NCI-H2227 treated with DMSO at 0.1 percent for 48 hours (cell line): Measurements from ENCODE around the gene NLRC3.

Experiments
- DNase-seq: peaks from one replicate; lab custom pipeline; 2025; lab: John Stamatoyannopoulos, UW

NLRC3 gene

DNA sequence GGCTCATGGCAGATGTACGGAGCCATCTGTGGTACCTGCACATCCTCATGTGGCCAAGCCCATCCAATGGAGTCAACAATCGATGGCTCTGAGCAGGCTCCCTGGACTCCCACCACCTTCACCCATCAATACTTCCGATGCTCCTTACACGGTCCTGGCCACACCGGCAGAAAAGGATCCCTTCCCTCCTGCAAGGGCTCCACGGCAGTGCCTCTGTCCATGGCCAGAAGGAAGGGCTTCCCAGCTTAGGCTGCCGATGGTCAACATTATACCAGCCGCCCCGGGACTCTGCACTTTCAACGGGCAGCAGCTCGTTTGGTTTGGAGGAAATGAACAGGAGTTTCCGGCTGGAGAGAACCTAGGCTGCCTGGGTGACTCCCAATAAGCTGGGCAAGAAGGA is 21.0 kb upstream of the NLRC3 start:
- DNase-seq, result no peak

DNA sequence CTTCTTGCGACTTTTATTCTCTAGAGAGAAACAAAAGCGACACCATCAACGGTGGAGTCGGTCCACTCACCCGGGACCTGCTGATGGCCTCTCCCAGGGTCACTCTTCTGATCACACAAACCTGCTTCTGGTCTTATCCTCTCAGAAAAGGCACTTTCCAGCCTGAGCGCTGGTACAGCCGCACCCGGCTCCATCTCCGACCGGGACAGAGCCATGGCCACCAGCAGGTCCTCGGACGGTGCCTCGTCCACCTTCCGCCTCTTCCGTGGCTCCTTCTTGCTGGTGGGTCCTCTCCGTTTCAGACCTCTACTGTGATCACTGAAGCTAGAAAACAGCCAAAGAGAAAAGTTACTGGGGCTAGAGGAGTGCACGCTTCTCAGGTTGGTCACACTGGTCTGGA is 20.5 kb upstream of the NLRC3 start:
- DNase-seq, result no peak

DNA sequence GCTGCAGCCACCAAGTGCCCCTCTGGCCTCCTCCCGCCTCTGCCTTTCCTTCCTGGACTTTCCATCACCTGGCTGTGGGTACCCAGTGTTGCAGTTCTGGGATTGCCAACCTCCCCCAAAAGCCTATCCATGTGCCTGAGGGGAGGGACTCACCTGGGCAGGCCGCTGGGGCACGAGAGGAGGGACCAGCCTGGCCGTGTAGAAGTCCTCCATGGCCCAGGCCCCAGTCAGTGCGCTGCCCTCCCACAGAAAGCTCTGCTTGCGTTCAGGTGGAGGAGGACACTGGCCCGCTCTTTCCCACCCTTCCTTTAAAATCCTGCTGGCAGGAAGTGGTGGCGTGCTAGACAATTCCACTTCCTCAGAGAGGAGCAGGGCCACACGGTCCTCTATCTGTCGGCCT is 20.0 kb upstream of the NLRC3 start:
- DNase-seq, result no peak

DNA sequence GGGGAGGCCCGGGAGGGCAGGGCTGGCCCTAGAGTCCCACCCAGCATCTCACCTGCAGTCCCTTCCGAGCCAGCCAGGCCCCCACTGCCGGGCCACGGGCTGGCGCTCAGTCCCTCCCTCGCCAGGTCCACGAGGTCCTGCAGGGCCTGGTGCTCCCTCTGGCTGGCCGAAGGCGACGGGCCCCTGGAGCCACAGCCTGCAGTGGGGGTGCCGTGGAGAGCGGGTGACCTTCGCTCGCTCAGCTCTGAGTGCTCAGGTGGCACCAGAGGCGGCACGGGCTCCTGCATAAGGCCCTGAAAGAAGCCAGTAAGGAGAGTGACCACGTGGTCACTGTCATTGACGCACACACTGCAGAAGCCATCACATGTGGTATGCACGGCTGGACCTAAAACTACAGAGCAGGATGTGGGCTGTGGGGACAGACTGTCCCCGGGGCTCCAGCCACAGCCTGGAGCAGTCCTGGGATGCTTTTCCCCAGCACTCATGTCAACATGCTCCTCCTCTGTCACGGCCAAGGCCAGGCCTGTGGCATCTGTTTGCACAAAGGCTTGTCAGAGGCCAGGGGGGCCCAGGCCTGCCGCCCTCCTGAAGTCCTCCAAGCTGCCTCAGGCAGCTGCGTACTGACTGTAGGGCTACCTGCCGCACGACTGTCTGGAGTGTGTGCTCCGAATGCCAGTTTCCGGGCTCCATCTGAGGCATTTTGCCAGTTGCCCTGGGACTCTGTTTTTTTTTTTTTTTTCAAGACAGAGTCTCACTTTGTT is 19.1 kb upstream of the NLRC3 start:
- no peak for DNase-seq

DNA sequence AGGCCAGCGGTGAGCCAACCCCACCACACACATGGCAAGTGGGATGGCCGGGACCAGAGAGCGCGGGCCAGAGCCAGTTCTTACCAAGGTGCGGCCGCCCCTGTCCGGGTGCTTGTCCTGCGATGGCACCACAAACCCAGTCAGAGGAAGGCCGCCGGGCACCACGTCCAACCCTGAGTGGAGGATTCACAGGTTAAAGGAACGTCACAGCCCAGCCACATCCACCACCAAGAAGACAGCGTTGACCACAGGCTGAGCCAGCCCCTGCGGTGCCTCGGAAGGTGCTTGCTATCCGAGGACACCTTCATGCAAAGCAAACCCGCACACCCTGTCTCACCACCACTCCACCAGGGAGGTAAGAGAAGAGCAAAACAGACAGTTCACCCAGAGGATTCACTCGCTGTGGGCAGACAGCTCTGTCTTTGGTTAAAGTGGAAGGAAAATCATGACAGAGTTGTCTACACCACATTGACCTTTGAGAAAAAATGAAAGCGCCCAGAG is 18.4 kb upstream of the NLRC3 start:
- no peak for DNase-seq

DNA sequence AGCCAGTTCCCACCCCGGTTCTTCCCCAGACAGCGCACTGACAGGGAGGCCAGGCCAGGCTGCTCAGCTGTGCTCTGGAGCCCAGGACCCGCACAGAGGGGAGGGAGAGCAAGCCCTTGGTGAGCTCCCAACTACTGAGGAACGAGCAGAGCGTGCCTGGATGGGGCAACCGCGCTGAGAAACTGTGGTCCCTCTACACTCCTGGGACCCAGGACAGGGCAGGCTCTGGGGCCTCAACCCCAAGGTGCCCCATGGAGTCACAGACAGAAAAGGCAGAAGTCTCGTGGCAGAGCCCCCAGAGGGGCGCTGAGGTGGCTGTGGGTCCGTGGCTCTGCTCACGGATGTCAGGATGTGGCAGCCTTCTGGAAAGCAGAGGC is 17.9 kb upstream of the NLRC3 start:
- DNase-seq, result no peak

DNA sequence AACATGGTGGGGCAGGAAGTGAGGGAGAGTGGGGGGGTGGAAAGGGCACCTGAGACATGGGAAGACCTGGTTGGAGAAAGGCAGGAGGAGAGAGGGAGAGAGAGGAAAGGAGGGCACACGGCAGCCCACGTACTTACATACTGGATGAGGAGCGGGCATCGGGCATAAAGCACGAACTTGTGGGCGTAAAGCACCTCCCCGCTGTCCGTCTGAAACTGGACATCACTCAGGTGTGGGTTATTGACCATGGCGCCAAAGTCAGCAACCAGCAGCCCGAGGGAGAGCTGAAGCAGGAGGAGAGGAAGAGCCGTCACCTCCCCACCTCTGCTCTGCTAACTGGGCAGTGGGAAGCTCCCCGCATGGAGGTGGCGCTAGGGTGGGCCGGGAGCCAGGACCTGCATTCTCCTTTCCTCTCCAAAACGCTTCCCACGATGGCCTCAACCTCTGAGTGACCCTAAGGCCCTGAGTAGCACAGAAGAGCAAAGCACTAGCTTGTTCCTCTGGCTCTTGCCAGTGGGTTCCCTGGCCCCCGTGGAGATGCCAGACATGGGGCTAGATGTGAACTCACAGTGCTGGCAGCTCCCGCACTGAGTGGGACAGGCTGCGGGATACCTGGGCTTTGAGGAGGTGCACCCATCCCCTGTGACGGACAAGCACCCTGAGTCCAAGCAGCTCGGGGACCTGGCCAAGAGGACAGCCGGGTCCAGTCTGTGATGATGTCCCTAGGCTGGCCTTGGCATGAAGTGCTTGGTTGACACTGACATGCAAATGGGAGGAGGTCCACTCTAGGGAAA is 17.3 kb upstream of the NLRC3 start:
- no peak for DNase-seq

DNA sequence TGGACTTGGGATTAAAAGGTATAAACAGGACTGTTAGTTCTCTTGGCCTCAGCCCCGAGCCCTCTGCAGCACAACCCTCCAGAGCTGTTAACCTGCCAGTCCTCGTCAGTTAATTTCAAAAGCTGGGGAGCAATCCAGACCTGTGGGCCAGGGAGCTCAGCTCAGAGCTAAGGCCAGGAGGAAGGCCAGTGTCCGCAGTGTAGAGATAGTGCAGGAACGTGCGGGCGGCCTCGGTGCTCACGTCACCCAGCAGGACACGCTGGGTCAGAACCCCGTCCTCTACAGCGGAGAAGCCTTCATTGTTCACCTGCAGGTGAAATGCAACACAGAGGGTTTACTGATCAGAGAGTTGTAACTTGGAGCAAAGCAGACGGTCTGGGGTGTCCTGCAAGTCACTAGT is 15.4 kb upstream of the NLRC3 start:
- no peak for DNase-seq

DNA sequence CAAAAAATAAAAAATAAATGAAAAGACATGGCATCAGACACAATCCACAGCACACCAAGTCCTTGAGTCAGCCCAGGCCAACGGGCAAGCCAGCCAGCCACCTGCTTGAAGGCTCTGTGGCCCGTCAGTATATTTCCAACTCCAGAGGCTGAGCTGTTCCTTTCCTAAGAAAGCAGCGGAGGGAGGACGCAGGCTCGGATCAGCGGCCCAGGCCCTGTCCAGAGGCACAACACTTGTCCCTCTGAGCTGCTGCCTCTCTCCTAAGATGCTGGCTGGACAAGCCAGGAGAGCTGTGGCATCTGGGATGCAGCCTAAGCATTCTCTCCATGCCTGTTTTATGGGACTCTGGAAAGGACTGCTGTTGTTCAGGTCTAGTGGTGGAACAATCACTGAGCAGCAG is 14.8 kb upstream of the NLRC3 start:
- DNase-seq, result no peak

DNA sequence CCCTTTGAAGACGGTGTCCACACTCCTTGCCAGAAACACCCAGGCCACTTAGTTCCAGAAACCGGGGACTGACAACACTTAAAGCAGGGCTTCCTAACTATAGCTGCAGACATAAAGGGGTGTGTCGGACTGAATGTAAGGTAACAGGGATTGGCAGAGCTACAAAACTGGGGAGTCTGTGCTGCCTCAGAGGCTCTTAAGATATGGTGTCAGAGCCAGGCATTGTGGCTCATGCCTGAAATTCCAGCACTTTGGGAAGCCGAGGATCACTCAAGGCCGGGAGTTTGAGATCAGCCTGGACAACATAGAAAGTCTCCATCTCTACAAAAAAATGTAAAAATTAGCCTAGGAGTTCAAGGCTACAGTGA is 14.2 kb upstream of the NLRC3 start:
- DNase-seq, result no peak

DNA sequence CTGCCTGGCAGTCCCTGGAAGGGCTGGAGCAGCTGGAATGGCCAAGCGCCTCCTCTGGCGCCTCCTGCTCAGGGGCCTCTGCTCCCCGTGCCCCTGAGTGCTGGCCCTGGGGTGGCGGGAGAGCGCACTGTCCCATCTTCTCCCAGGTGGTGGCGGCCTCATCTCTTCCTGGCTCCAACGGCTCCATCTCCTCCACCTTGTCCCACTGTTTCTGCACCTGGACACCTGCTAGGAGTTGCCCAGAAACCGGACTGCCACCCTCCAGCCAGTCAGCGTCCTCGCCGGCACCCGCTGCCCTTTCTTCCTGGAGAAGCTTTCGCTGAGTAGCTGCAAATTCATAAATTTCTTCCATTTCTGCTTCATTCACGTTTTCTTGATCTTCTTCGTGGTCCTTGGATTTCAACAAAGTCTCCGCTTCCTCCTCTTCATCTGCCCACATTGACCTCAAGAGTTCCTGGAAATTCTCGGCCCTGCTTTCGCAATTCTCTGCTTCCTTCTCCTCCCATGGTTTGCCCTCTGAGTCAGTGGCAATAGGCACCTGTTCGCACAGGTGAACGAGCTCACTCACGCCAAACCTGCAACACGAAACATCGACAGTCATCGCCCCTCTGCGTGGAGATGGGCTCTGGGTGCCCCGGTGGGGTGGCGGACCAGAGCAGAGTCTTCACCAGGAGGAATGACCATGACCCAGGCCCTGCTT is 13.7 kb upstream of the NLRC3 start:
- no peak for DNase-seq

DNA sequence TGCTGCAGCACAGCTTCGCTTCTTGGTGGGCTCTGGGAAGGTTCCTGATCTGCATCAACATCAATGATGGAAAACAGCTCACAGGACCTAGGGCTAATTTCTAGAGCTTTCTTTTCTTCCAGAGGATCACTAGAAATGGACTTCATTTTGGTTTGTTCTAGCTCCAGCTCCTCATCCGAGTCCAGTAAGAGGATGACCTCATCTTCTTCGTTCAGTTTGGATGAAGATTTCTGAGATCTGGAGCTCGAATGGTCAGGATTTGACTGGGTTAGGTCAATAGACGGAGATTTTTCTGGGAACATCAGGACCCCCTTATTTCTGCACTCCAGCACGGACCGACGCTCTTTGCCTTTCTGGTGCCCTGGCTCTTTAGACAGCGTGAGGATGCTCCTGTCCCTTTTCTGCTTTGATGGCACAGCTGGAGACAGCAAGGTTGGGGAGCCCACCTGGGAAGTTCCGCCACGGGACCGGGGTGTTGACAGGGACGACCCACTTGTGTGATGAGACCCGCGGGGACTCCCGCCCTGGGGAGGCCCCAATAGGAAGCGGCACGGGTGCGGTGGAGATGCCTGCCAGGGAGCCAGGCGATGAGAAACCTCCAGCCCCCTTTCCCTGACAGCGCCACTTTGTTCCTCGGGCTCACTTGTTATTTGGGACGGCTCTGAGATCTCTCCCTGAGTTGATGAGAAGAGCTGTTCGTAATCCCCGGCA is 12.9 kb upstream of the NLRC3 start:
- no peak for DNase-seq

DNA sequence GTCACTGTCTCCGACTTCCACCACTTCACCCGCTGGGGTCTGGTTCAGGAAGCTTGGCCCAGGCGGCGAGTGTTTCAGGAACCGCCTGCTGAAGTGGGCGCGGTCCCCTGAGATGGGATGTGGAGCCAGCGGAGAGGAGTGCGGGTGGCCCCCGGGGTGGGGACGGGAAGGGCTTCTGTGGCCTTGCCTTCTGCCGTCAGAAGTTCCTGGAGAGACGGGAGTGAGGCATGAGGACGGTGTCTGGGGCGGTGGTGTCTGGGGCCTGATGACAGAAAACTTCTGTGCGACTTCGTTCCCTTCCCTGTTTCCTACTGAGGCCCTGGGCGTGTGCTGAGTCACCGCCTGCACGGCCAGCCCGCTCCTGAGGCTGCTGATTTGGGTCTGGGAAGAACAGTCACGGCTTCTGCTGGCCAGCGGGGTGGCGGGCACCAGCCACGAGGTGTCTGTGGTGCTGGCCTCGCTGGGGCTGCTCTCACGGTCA is 12.3 kb upstream of the NLRC3 start:
- DNase-seq, result no peak

DNA sequence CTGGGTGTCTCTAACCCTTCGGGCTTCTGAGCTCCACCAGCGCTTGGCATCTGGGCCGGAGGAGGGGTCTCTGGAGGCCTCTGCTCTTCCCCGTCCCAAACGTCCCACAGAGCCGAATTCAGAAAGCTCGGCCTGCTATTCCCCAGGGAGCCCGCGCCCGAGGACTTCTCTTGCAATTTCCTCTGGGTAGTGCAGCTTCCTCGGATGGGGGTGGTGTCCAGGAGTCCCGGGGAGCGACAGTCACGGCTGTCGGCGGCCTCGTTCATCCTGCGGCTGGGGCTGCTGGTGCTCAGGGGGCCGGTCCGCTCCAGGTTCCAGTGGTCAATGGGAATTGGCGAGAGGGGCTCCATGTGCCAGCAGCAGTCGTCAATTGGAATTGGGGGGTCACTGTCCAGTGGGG is 11.8 kb upstream of the NLRC3 start:
- DNase-seq, result no peak

DNA sequence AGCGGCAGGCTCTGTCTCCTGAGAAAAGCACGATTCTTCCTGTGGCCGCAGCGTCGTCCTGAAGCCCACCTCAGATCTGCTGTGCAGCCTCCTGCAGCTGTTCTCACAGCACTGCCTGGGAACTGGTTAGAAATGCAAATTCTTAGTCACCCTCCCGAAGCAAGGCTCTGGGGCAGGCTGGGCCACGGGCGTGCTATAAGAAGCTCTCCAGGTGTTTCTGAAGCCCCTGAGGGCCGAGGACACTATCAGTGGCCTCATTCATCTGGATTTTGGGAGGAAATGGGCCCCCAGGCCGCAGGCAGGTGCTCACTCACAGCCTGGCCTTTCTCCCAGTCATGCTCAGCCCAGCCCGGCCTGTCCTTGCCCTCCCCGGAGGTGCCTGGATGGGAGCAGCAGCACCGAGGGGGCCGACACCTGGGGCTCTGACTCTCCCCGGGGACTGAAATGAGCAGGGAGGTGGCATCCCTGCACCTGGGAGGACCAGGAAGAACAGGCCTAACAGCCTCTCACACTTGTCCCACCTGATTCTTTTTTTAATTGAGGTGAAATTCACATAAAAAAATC is 10.4 kb upstream of the NLRC3 start:
- DNase-seq, result no peak

DNA sequence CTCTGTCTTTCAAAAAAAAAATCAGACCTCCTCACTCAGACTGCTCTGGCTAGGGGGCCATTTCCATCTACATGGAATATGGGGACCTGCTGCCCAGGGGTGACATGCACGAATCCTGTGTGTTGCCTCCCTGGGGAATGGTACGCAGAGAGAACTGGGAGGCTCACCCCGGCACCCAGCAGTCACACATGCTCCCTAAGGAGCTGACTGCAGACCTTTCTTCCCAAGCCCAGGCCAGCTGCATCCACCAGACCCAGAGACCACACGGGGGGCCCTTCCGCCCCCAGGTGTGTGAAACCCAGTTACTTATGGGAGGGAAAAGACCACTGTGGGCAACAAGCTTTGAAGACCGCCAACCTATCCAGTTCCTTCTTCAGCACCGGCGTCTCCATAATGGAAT is 7.2 kb upstream of the NLRC3 start:
- DNase-seq, result no peak

DNA sequence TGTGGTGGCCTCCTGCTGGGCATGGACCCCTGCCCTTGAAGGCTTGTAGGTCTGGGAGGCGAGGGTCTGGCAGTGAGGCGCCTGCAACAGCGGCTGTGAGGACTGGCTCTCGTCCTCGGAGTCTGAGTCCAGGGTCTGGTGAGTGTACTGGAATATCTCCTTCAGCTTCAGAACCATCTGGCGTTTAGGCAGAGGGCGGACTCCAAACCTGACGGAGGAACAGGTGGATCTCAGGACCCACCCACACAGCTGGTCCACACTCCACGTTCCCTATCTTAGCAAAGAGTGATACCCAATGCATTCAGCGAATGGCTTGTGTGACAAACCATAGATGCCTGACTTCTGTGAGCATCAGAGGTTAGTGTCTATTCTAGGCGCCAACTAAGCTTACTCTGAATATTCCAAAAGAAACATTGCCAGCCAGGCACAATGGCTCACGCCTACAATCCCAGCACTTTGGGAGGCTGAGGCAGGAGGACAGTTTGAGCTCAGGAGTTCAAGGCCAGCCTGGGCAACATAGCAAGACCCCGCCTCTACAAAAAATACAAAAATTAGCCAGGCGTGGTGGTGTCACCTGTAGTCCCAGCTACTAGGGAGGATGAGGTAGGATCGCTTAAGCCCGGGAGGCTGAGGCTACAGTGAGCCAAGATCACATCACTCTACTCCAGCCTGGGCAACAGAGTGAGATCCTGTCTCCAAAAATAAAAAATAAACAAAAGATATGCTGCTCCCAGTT is 6.3 kb upstream of the NLRC3 start:
- DNase-seq, result no peak

DNA sequence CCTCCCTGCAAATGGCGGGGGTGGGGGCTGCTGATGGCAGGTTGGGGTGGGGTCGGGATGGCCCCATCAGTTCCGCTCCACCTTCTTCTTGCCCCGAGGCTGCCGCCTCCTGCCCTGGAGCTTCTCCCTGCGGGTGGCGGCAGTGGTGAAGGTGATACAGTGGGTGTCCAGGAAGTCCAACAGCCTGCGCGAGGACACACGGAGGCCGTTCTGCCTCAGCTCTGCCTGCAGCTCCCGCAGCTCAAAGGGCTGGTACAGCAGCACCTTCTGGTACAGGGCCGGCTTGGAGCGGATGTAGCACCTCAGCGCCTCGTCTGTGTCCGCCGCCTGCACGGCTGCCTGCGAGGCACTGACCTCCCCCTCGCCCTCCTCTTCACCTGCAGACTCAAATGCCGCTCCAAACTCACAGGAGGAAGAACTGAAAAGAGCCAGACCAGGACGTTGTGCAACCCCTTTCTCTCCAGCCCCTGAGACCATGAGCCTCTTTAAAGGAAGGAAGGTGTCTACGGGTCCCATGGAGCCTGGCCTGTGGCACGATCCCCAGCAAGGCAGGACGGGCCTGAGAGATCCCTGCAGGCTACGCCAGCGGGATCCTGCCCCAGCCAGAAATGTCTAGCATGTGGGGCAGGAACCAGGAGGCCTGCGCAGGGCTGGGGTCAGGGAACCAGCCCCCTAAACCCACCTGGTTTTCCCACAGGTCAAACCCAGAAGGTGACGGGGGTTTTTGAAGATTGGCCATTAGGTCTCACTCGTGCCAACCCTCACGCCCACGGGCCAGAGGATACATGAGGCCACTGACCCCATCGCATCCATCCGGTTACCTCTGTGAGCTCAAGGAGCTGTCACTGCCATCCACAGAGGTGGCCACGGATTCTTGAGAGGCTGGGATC is 5.3 kb upstream of the NLRC3 start:
- no peak for DNase-seq

DNA sequence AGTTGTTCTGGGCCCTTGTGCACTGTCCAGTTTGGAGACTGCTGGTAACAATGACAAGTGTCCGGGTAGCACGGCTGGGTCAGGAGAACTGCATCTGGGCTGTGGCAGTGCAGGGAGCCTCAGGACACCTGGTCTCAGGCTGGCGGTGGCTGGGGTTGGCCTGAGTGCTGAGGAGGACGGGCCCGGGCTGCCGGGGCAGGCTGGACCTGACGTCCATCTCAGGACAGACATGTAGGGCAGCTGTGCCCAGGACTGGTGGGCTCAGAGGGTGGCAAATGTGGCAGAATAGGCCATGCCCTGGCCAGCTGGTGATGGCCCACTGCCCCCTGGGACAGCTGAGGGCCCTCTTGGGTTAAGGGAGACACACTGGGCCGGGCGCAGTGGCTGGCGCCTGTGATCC is 4.2 kb upstream of the NLRC3 start:
- no peak for DNase-seq

DNA sequence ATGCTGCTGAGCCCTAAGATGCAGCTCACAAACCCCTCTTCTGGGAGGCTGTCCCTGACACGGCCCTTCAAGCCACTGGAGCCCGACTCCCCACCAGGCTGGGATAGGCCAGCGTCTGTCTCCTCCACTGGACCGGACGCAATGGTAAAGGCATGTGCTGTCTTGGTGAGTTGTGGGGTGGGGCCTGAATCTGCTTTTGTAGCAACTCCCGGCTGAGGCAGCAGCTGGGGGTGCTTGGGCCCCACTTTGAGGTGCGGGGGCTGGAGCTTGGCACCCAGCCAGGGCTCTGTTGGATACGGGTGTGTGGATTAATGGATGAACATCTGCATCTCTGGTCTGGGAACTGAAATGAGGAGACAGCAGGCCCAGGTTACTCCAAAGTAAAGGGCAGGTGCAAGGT is 3.5 kb upstream of the NLRC3 start:
- DNase-seq, result no peak
